HFF-Myc (cell line): Measurements from ENCODE around the gene ADCY10.
"Not testable (repeated sequence)": the region's sequence is repeated elsewhere in the genome, so short reads cannot be mapped to it uniquely, and the experiment has no call there.

Experiments used
- DNase-seq: peaks from one replicate; pipeline ENCODE4 v3.0.0-alpha.2; 2011; ENCODE audit warnings: low read depth; ENCODE audit errors: extremely low read depth
- H3K4me3 ChIP-seq: replicated peaks from 2 replicates; pipeline ENCODE4 v1.5.1; 2011; ENCODE audit warnings: low read depth, mild to moderate bottlenecking, control low read depth, low read length
- TF ChIP-seq, protein P1 (sequence below): IDR thresholded peaks from 2 replicates; pipeline ENCODE4 v1.5.1; 2012; ENCODE audit warnings: mild to moderate bottlenecking, low read depth, low read length, control low read depth; ENCODE audit errors: missing control alignments

ADCY10 gene

DNA sequence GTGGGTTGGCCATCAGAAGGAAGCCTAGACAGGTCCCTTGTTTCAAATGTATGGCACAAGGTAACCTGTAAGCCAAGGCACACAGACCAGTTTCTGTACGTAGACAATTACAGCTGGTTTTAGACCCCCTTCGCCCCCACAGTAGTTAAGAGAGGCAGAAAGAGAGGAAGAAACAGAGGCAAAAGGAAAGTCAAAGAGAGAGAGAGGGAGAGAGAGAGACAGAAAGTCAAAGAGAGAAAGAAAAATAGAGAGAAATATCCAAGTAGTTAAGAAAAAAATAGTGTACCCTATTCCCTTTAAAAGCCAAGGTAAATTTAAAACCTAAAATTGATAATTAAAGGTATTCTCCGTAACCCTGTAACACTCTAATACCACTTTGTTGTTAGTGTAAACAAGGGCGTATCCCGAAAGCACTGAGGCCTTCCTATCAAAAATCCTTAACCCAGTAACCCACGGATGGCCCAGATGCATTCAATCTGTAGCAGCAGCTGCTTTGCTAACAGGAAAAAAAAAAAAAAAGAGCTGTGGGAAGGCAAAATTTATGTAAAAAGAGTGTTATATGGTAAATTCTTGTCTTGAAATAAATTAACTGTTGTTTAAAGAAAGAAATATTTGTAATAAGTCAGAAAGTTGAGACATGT lies 49.4 kb downstream of the ADCY10 start:
- no peak for DNase-seq
- H3K4me3 ChIP-seq = no peak overlapping the region
- TF ChIP-seq, protein P1, sequence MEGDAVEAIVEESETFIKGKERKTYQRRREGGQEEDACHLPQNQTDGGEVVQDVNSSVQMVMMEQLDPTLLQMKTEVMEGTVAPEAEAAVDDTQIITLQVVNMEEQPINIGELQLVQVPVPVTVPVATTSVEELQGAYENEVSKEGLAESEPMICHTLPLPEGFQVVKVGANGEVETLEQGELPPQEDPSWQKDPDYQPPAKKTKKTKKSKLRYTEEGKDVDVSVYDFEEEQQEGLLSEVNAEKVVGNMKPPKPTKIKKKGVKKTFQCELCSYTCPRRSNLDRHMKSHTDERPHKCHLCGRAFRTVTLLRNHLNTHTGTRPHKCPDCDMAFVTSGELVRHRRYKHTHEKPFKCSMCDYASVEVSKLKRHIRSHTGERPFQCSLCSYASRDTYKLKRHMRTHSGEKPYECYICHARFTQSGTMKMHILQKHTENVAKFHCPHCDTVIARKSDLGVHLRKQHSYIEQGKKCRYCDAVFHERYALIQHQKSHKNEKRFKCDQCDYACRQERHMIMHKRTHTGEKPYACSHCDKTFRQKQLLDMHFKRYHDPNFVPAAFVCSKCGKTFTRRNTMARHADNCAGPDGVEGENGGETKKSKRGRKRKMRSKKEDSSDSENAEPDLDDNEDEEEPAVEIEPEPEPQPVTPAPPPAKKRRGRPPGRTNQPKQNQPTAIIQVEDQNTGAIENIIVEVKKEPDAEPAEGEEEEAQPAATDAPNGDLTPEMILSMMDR = no peak

DNA sequence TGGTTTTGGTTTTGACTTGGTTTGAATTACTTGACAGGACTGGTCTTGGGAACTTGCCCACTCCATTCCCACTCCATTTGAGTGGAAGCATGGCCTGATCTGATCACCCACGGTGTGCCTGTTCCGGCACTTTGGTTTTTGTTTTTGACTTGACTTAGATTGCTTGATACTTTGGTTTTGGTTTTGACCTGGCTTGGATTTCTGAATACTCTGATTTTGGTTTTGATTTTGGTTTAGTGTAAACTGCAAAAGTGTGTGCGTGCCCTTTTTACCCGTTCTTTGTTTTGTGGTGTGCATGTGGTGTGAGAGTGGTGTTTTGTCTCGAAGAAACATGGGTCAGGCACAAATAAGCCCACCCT lies 50.0 kb downstream of the ADCY10 start:
- no peak overlapping the region for H3K4me3 ChIP-seq
- DNase-seq = no peak
- TF ChIP-seq, protein P1 = no peak

DNA sequence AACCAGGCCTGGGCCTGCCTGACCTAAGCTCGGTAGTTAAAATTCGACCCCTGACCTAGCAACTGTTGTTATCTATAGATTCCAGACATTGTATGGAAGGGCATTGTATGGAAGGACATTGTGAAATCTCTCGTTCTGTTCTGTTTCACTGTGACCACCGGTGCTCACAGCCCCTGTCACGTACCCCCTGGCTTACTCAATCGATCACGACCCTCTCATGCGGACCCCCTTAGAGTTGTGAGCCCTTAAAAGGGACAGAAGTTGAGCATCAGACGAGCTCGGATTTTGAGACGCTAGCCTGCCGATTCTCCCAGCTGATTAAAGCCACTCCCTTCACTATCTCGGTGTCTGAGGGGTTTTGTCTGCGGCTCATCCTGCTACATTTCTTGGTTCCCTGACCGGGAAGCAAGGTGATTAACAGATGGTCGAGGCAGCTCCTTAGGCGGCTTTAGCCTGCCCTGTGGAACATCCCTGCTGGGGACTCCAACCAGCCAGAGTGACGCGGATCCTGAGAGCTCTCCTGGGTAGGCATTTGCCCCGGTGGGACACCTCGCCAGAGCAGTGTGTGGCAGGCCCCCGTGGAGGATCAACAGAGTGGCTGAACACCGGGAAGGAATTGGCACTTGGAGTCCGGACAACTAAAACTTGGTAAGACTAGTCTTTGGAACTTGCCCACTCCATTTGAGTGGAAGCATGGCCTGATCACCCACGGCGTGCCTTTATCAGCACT lies 50.6 kb downstream of the ADCY10 start:
- H3K4me3 ChIP-seq, DNase-seq: not testable (repeated sequence)

DNA sequence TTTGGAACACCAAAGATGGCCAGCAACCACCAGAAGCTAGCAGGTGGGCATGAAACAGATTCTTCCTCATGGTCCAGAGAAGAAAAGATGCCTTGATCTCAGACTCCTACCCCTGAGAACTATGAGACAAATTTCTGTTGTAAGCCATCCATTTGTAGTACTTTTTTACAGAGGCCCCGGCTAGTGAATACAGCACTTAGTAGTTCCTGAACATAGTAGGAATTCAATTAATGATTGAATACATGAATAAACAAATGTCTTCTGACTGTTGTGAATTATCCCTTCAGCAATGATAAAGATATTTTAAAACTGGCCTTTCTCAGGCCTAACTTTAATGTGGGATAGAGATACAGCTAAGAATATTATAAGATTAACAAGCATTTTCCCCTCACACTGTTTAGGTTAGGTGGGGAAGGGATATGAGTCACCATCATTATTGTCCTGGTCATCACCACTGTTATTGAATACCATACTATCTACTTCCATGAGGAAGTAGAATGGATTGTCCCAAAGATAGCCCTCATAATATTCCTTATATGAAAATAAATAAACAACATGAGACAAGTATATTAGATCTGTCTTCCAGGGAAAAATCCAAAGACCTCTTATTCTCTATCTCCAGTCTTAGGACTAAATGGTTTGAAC lies 51.4 kb downstream of the ADCY10 start:
- TF ChIP-seq, protein P1 = no peak
- peak; percentile 7 for DNase-seq

DNA sequence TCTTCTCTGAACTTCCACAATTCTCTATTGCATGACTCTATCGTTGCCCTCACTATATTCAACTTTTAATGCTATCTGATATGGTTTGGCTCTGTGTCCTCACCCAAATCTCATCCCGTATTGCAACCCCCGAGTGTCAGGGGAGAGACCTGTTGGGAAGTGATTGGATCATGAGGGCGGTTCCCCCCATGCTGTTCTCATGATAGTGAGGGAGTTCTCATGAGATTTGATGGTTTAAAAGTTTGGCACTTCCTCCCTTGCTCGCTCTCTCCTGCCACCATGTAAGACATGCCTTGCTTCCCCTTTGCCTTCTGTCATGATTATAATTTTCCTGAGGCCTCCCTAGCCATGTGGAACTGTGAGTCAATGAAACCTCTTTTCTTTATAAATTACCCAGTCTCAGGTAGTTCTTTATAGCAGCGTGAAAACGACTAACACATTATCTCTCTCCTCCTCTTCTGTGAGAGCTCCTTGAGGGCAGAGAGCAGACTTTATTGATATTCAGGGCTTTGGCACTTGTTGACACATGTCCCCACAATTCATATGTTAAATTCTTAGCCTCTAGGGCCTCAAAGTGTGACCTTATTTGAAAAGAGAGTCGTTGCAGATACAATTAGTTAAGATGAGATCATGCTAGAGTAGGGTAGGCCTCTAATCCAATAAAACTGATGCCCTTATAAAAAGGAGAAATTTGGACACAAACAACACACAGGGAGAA lies 52.1 kb downstream of the ADCY10 start:
- DNase-seq = no peak
- TF ChIP-seq, protein P1 = no peak
- H3K4me3 ChIP-seq = no peak overlapping the region

More for the DNA sequence above, 51.4 kb downstream of the ADCY10 start:
- no peak overlapping the region for H3K4me3 ChIP-seq

DNA sequence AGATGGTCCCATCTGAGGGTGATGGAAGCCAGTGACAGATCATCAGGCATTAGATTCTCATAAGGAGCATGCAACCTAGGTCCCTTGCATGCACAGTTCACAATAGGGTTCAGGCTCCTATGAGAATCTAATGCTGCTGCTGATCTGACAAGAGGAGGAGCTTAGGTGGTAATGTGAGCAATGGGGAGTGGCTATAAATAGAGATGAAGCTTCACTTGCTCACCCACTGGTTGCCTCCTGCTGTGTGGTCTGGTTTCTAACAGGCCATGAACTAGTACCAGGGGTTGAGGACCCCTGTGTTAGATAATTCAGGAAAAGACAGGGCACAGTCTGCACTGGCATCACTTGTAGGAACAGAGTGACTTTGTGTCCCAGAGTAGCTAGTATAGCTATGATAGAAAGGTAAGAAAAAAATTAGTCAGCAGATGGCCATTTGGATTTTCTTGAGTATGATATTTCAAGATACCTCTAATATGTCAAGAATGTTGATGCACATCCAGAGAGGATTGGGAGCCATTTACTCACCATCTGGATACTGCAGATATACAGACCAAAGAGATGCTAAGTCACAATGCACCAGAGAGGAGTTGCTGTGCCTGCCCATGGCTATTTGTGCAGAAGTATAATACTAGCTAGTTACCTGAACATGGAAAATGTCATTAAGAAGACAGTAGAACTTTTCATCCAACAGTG lies 53.6 kb downstream of the ADCY10 start:
- H3K4me3 ChIP-seq = no peak overlapping the region
- no peak for DNase-seq
- TF ChIP-seq, protein P1 = no peak
